Gastrocnemius medialis (tissue), 4 donors: ENCODE measurements around the gene CDKAL1.

ENCODE experiments used
- POLR2A ChIP-seq, 2 donors: fragments of 450-650 bp; IDR thresholded peaks; one replicate each; pipeline ENCODE4 v1.6.1; 2017; ENCODE audit warnings: antibody characterized with exemption in 2 of 2, mild to moderate bottlenecking in 2 of 2, moderate library complexity in 2 of 2
- TF ChIP-seq, protein P1 (sequence below), 5 experiments: fragments of 450-650 bp in 3 of 5; fragments of 200-600 bp in 2 of 5; sonication (generic) in 2 of 5; IDR thresholded peaks in 4 of 5; conservative IDR thresholded peaks in 1 of 5; 1 replicate in 4 of 5; 2 replicates in 1 of 5; pipeline ENCODE4 v1.5.1; 2016 to 2019; ENCODE audit warnings: antibody characterized with exemption in 5 of 5, mild to moderate bottlenecking in 3 of 5, moderate library complexity in 3 of 5

DNA sequence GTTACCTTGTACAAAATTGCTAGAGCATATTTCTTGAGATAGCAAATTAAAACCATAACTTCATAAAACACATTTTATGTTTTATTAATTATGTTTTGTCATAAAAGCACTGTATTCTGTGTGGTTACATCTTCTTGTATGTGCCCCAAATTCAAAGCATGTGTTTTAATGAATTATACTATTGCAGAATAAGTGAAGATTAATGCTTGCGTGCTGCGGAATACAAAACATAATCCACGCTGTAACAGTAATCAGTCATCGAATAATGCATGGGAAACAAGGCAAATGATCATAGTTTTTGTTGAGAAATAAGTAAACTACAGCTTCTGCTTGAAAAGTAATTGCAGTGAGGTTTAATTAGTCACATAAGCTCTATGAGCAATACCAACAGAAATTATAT, 600.1 kb downstream of the CDKAL1 start:
- TF ChIP-seq, protein P1, sequence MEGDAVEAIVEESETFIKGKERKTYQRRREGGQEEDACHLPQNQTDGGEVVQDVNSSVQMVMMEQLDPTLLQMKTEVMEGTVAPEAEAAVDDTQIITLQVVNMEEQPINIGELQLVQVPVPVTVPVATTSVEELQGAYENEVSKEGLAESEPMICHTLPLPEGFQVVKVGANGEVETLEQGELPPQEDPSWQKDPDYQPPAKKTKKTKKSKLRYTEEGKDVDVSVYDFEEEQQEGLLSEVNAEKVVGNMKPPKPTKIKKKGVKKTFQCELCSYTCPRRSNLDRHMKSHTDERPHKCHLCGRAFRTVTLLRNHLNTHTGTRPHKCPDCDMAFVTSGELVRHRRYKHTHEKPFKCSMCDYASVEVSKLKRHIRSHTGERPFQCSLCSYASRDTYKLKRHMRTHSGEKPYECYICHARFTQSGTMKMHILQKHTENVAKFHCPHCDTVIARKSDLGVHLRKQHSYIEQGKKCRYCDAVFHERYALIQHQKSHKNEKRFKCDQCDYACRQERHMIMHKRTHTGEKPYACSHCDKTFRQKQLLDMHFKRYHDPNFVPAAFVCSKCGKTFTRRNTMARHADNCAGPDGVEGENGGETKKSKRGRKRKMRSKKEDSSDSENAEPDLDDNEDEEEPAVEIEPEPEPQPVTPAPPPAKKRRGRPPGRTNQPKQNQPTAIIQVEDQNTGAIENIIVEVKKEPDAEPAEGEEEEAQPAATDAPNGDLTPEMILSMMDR (IDR thresholded peaks at IDR 0.05 in 4 of 5, conservative IDR thresholded peaks at IDR 0.05 in 1 of 5) = no peak
- TF ChIP-seq POLR2A (IDR thresholded peaks at IDR 0.05) = no peak
